ENCODE results near the gene PGS1.
"Not testable (repeated sequence)": the region's sequence is repeated elsewhere in the genome, so short reads cannot be mapped to it uniquely, and the experiment has no call there.

PGS1 gene

GRCh38 chr17:78444392-78444791 lies 65.9 kb downstream of the PGS1 start:
- DNase-seq (ENCODE audit: low read depth in 2 of 2), result no peak

- no peak for DNase-seq (ENCODE audit: low read depth in 2 of 2)
These were observed 68.4 kb downstream of the PGS1 start for GRCh38 chr17:78446833-78447232.

GRCh38 chr17:78448356-78448993 lies 70.0 kb downstream of the PGS1 start:
- DNase-seq (ENCODE audit: low read depth in 2 of 2), result no peak

- no peak for DNase-seq (ENCODE audit: low read depth in 2 of 2)
These were observed 71.6 kb downstream of the PGS1 start for GRCh38 chr17:78449983-78450595.

- no peak for DNase-seq (ENCODE audit: low read depth in 2 of 2)
These were observed 72.4 kb downstream of the PGS1 start for GRCh38 chr17:78450696-78451345.

- DNase-seq (ENCODE audit: low read depth in 2 of 2), result no peak
These were observed 73.3 kb downstream of the PGS1 start for GRCh38 chr17:78451753-78452152.

GRCh38 chr17:78454346-78454745 lies 75.9 kb downstream of the PGS1 start:
- no peak for DNase-seq (ENCODE audit: low read depth in 2 of 2)

GRCh38 chr17:78458091-78458490 lies 79.6 kb downstream of the PGS1 start:
- no peak for DNase-seq (ENCODE audit: low read depth in 2 of 2)

- DNase-seq (ENCODE audit: low read depth in 2 of 2), result no peak
These were observed 80.4 kb downstream of the PGS1 start for GRCh38 chr17:78458736-78459335.

- DNase-seq (ENCODE audit: low read depth in 2 of 2), result no peak
These were observed 81.2 kb downstream of the PGS1 start for GRCh38 chr17:78459696-78460095.

GRCh38 chr17:78460176-78460675 lies 81.8 kb downstream of the PGS1 start:
- no peak for DNase-seq (ENCODE audit: low read depth in 2 of 2)

- DNase-seq (ENCODE audit: low read depth in 2 of 2), result no peak
These were observed 82.7 kb downstream of the PGS1 start for GRCh38 chr17:78460951-78461798.

GRCh38 chr17:78461799-78462053 lies 83.3 kb downstream of the PGS1 start:
- no peak for DNase-seq (ENCODE audit: low read depth in 2 of 2)

GRCh38 chr17:78462148-78462547 lies 83.7 kb downstream of the PGS1 start:
- DNase-seq (ENCODE audit: low read depth in 2 of 2), result no peak

- not testable (repeated sequence) for DNase-seq (ENCODE audit: low read depth in 2 of 2)
These were observed 87.8 kb downstream of the PGS1 start for GRCh38 chr17:78466109-78466785.

- no peak for DNase-seq (ENCODE audit: low read depth in 2 of 2)
These were observed 88.6 kb downstream of the PGS1 start for GRCh38 chr17:78466786-78467715.

GRCh38 chr17:78468366-78468765 lies 89.9 kb downstream of the PGS1 start:
- no peak for DNase-seq (ENCODE audit: low read depth in 2 of 2)

- no peak for DNase-seq (ENCODE audit: low read depth in 2 of 2)
These were observed 91.0 kb downstream of the PGS1 start for GRCh38 chr17:78469443-78469842.

GRCh38 chr17:78471635-78472034 lies 93.2 kb downstream of the PGS1 start:
- no peak for DNase-seq (ENCODE audit: low read depth in 2 of 2)

Measured in fibroblast of skin of left quadriceps (primary cell).